CD4-positive, alpha-beta T cell (primary cell): Measurements from ENCODE around the gene PDGFC. TPM values are rescaled to one million over a fixed set of nuclear protein-coding genes. Genes with fewer than 3 reads are reported as not detected.

Source experiments
- ATAC-seq: fragments of 200-7000 bp; cut with Tn5 transposase; one replicate; pipeline ENCODE4 v1.10.0; 2022; ENCODE audit warnings: mild to moderate bottlenecking; ENCODE audit not compliant: poor library complexity
- CTCF ChIA-PET: fragments of 350-600 bp; sonication (Branson Sonifier 250); formaldehyde crosslinking; loops from one replicate; lab custom pipeline; 2021; ENCODE audit warnings: antibody characterized with exemption, inconsistent platforms; lab: Charles Lee
- POLR2A ChIA-PET: fragments of 350-600 bp; sonication (Branson Sonifier 250); formaldehyde crosslinking; loops from one replicate; lab custom pipeline; 2021; ENCODE audit warnings: antibody characterized with exemption, inconsistent platforms; lab: Charles Lee
- DNase-seq, 14 experiments: peaks; one replicate each; pipeline ENCODE4 v3.0.0-alpha.2; 2013 to 2020; ENCODE audit warnings: mixed read lengths in 2 of 14
- H3K27ac ChIP-seq, 2 donors: one replicate each; pipeline versions ENCODE4 v1.5.1 to v1.7.0; 2013; ENCODE audit warnings: low read length in 2 of 2, low read depth in 1 of 2, mild to moderate bottlenecking in 1 of 2
- H3K27me3 ChIP-seq, 2 experiments: 1 replicate in 1 of 2; 2 replicates in 1 of 2; pipeline versions ENCODE4 v1.6.1 to v1.7.0; 2013; ENCODE audit warnings: low read length in 2 of 2, control low read depth in 1 of 2, mild to moderate bottlenecking in 1 of 2, moderate library complexity in 1 of 2; ENCODE audit not compliant: insufficient read depth in 2 of 2, control insufficient read depth in 1 of 2
- H3K36me3 ChIP-seq: one replicate; pipeline ENCODE4 v1.6.1; 2013; ENCODE audit warnings: low read length, control low read depth; ENCODE audit not compliant: insufficient read depth
- H3K4me1 ChIP-seq: one replicate; pipeline ENCODE4 v1.6.1; 2013; ENCODE audit warnings: low read length, control low read depth; ENCODE audit not compliant: insufficient read depth
- H3K4me3 ChIP-seq: one replicate; pipeline ENCODE4 v1.5.1; 2013; ENCODE audit warnings: mild to moderate bottlenecking, low read length, moderate library complexity
- H3K9me3 ChIP-seq, 2 experiments: 1 replicate in 1 of 2; 2 replicates in 1 of 2; pipeline versions ENCODE4 v1.6.1 to v1.7.0; 2013; ENCODE audit warnings: low read length in 2 of 2, mild to moderate bottlenecking in 2 of 2, control low read depth in 1 of 2, moderate library complexity in 1 of 2; ENCODE audit not compliant: control insufficient read depth in 1 of 2, insufficient read depth in 1 of 2
- H3K27ac Mint-ChIP-seq: one replicate; pipeline ENCODE4 v1.8.0; 2020; ENCODE audit warnings: mixed read lengths
- H3K27me3 Mint-ChIP-seq: one replicate; pipeline ENCODE4 v1.8.0; 2021; ENCODE audit warnings: mixed read lengths
- H3K36me3 Mint-ChIP-seq: one replicate; pipeline ENCODE4 v1.8.0; 2021; ENCODE audit warnings: low read depth, mixed read lengths
- H3K4me1 Mint-ChIP-seq: one replicate; pipeline ENCODE4 v1.8.0; 2021; ENCODE audit warnings: low read depth, mixed read lengths
- H3K4me3 Mint-ChIP-seq: one replicate; pipeline ENCODE4 v1.8.0; 2020; ENCODE audit warnings: mild to moderate bottlenecking, mixed read lengths
- H3K9me3 Mint-ChIP-seq: one replicate; pipeline ENCODE4 v1.8.0; 2020; ENCODE audit warnings: mixed read lengths
- CTCF ChIP-seq: fragments of 200-600 bp; IDR thresholded peaks from one replicate; pipeline ENCODE4 v1.8.0; 2022; ENCODE audit warnings: antibody characterized with exemption, mild to moderate bottlenecking
- intact Hi-C, 2 experiments: fragments of 100-400 bp; cut with DNase I in 1 of 2; cut with micrococcal nuclease in 1 of 2; formaldehyde crosslinking; loops; one replicate each; pipeline versions ENCODE4 v1.15.1 to v1.9.0; 2023 to 2025; cut with DNase I, micrococcal nuclease
- total RNA-seq, 174 experiments: library from RNA in 2 of 174; stranded (reverse) in 2 of 174; gene quantifications; one replicate each; pipeline ENCODE4 v1.2.3 and lab custom pipeline; 2021 to 2026

The PDGFC gene
- total RNA-seq, 2 experiments from 2014 or later, result not detected

DNA sequence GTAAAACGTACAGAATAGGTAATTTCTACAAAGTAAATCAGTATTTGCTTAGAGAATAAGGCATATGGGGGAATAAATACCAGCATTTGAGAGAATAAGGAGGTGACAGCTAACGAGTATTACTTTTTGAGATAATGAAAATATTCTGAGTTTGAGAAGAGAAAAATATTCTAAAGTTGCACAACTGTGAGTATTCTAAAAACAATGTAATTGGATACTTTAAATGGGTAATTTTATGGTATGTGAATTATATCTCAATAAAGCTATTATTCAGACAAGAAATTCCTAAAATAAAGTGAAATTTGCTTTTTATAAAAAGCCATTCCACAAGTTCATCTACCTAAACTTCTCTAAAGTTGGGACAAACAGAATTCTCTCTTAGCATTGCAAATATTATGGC lies 62.6 kb downstream of the PDGFC start:
- Mint-ChIP-seq H3K27ac (no peak overlapping the region), H3K4me3 (no peak overlapping the region)
- intact Hi-C loops, result no loop called here

GRCh38 chr4:156906325-156906724 lies 65.3 kb downstream of the PDGFC start:
- Histone ChIP-seq H3K36me3 (no peaks in the 10 kb centered on the region), H3K4me1 (no peaks in the 10 kb centered on the region), H3K27me3 (no peaks in the 10 kb centered on the region), H3K27ac (no peak overlapping the region), H3K9me3 (peaks cover 0 to 7% of the 10 kb centered on the region in 2 experiments), H3K4me3 (no peak overlapping the region)
- no peak for TF ChIP-seq CTCF
- H3K4me1 Mint-ChIP-seq, result no peaks in the 10 kb centered on the region
- H3K4me3 Mint-ChIP-seq, result no peak overlapping the region
- ChIA-PET CTCF (no interaction called here), POLR2A (no interaction called here)
- ATAC-seq (no peak), DNase-seq (no peak)
- intact Hi-C loops, result no loop called here
- H3K27me3 Mint-ChIP-seq, result no peaks in the 10 kb centered on the region
- no peaks in the 10 kb centered on the region for H3K36me3 Mint-ChIP-seq
- no peaks in the 10 kb centered on the region for H3K9me3 Mint-ChIP-seq
- H3K27ac Mint-ChIP-seq, result no peak overlapping the region

More for the DNA sequence above, 62.6 kb downstream of the PDGFC start:
- H3K4me1 ChIP-seq, result no peaks in the 10 kb centered on the region
- Mint-ChIP-seq H3K36me3 (no peaks in the 10 kb centered on the region), H3K4me1 (no peaks in the 10 kb centered on the region), H3K9me3 (no peaks in the 10 kb centered on the region), H3K27me3 (no peaks in the 10 kb centered on the region)
- H3K27ac ChIP-seq, result no peak overlapping the region
- no peaks in the 10 kb centered on the region for H3K36me3 ChIP-seq
- CTCF ChIA-PET, result no interaction called here
- POLR2A ChIA-PET, result no interaction called here
- no peak for ATAC-seq
- no peak for TF ChIP-seq CTCF
- H3K27me3 ChIP-seq, result no peaks in the 10 kb centered on the region
- peaks cover 0 to 2% of the 10 kb centered on the region in 2 experiments for H3K9me3 ChIP-seq
- no peak for DNase-seq
- no peak overlapping the region for H3K4me3 ChIP-seq

DNA sequence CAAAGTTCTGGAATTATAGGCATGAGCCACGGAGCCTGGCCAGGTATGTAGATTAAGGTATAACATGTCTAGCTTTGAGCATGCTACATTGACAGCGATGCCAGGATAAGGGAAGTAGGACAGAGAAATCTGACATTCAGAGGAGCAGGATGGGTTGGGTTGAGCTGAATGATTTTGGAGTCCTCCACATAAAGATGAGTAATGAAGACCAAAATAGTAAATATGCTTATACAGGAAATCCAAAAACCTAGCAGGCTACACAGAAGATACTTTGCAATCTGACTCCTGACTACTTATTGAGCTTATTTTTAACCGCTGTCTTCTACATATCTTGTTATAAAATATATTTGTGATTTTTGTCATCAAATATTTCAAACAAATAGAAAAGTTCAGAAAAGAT lies 69.7 kb downstream of the PDGFC start:
- Mint-ChIP-seq H3K27me3 (no peaks in the 10 kb centered on the region), H3K27ac (no peak overlapping the region), H3K9me3 (peaks cover 5% of the 10 kb centered on the region), H3K4me3 (no peak overlapping the region), H3K36me3 (no peaks in the 10 kb centered on the region), H3K4me1 (no peaks in the 10 kb centered on the region)
- POLR2A ChIA-PET, result no interaction called here
- no peak for TF ChIP-seq CTCF
- intact Hi-C loops, result no loop called here
- ATAC-seq (no peak), DNase-seq (no peak)
- Histone ChIP-seq H3K27ac (no peak overlapping the region), H3K9me3 (peaks cover 0 to 8% of the 10 kb centered on the region in 2 experiments), H3K27me3 (no peaks in the 10 kb centered on the region), H3K4me1 (no peaks in the 10 kb centered on the region), H3K4me3 (no peak overlapping the region), H3K36me3 (no peaks in the 10 kb centered on the region)
- CTCF ChIA-PET, result no interaction called here
